ENCODE results near the gene A2ML1.
A peak's percentile ranks its signal among the peaks of the same experiment; 100 is the strongest.
"Not testable (repeated sequence)": the region's sequence is repeated elsewhere in the genome, so short reads cannot be mapped to it uniquely, and the experiment has no call there.

The A2ML1 gene

DNA sequence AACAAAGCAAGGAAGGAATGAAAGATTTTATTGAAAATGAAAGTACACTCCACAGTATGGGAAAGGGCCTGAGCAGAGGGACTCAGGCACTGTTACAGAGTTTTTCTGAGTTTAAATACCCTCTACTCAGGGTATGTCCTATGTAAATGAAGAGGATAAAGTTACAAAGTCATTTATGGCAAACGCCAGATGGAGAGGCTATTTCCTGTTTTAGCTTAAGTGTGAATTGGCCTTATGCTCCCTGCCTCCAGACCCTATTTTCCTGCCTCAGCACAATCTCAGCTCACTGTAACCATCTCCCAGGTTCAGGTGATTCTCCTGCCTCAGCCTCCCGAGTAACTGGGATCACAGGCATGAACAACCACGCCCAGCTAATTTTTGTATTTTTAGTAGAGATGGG, 85.1 kb downstream of the A2ML1 start:
- no peak for DNase-seq (ENCODE audit: low read depth)

GRCh38 chr12:8909752-8910151, 87.3 kb downstream of the A2ML1 start:
- no peak for DNase-seq (ENCODE audit: low read depth)

GRCh38 chr12:8911606-8912268, 89.3 kb downstream of the A2ML1 start:
- peak; percentile 20 for DNase-seq (ENCODE audit: low read depth)

- DNase-seq (ENCODE audit: low read depth) = no peak
Measured at GRCh38 chr12:8912914-8913313, 90.5 kb downstream of the A2ML1 start.

DNA sequence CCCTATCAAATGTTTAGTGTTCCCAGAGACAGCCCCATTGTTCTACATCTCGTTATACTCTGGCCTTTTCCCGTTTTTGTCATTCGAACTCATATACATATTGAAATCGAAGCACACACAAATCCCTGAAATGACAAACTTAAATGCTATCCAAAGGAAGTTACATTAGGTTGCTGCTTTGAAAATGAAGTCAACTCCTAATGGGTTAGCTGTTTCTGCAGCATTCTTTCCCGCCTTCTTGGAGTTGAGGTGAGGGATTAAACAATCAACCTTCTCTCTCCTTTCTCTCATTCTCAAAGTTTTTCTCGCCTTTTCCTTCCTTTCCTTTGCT, 91.2 kb downstream of the A2ML1 start:
- no peak for DNase-seq (ENCODE audit: low read depth)

DNA sequence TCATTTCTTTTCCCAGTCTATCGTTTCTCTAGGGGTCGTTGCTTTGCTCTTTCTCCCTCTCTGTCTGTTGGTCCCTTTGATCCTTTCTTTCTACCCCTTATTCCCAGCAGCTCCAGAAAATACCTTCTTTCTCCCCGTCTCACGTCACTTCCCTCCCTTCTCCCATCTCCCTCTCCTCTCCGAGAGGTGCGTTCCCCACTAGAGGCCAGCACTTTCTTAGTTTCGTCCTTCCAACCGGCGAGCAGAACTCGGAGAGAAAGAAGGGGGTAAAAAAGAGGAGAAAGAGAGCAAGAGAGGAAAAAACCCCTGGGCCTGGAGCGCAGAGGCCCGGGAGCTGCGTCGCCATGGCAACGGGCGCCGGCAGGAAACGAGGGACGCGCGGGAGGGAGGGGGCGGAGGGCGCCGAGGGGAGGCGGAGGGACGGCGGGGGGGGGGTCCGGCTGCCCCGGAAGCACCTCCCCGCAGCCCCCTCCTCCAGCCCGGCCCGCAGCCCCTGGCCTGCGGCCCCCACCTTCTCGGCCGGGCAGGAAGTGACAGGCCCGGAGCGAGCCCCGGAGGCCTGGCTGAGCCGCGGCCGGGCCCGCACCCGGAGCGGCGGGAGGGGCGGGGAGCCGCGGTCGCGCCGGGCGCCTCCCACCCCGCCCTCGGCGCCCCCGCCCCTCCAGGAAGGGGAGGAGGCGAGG, 91.8 kb downstream of the A2ML1 start, which contains the start of gene PHC1:
Gene PHC1 (plus strand): TSS at position 477 of the 683 bp plus-strand sequence. CDS start 3,169 bp downstream, outside the sequence.
- DNase-seq (ENCODE audit: low read depth) = peak; percentile 82

DNA sequence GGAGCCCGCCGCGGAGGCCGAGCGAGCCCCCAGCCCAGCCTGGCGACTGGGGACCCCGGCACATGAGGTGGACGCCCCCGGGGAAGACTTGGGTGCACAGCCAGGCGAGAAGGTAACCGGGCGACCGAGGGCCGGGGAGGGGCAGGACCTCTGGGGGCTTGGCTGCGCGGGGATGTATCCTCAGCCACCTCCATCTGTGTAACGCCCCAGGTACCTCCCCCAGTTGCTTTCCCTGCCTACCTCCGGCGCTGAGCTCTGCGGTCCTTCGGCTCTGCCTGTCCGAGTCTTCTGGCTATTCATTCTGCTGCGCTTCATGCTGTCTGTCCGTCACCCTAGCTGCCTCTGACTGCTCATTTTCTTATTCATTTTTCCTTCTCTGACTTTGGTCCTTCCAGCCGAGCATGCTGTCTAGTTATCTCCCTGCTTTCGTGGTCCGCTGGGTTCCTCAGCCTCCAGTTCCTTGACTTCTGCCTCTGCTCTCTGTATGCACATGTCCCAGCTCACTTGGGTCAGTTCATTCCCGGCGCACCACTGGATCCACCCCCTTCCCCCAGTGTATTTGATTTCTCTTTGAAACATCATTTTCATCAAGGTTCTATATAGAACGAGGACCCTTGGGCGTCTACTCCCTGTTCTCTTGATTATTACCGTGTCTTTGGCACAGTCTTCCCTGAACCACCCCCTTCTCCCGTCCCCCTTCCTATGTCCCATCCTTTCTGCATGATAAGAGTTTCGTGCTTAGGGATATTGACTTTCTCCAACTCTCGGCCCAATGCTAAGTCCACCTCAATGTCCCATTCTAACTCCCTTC, 92.5 kb downstream of the A2ML1 start:
- peak; percentile 56 for DNase-seq (ENCODE audit: low read depth)

DNA sequence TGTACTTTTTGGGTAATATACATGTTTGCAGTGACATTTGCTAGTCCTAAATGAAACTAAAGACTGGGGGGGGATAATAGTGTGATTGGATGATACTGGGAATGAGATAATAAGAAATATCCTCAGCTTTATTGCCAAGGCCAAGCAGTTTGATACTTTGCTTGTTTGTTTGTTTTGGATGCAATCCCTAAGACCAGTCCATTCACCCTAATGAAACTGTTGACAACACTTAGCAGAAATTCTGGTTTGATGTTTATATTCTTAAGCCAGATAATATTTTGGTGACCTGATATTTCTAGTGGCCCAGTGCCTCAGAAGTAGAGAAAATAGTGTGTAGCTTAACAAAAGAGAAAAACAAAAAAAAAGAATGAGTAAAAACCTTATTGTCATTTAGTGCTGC, 93.7 kb downstream of the A2ML1 start:
- peak; percentile 3 for DNase-seq (ENCODE audit: low read depth)

GRCh38 chr12:8917031-8917430, 94.6 kb downstream of the A2ML1 start:
- DNase-seq (ENCODE audit: low read depth) = no peak

DNA sequence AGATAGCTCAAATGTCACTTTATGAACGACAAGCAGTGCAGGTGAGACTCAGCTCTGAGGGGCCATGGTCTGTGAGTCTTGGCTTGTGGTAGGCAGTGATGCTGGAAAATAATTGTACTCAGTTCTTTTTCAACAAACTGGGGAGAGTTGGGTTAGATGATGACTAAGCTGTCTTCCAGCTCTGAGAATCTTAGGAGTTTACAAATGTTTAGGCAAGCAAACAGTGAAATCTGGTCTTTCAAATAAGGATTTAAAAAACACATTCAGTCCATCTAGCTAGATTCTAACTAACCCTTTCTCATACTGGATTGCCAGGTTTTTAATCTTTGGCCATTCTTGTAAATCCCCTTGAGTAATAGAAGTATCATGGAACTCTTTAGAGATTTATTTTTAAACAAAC, 95.3 kb downstream of the A2ML1 start:
- DNase-seq (ENCODE audit: low read depth) = peak; percentile 7

GRCh38 chr12:8919643-8920042, 97.2 kb downstream of the A2ML1 start:
- DNase-seq (ENCODE audit: low read depth) = not testable (repeated sequence)

GRCh38 chr12:8922544-8922943, 100.1 kb downstream of the A2ML1 start:
- DNase-seq (ENCODE audit: low read depth) = no peak

Measured in EH (cell line).